ENCODE results near the gene DCLK2.

DCLK2 gene

GRCh38 chr4:150070464-150071170 lies 7.6 kb upstream of the DCLK2 start:
- DNase-seq (ENCODE audit: extremely low spot score) = peak; percentile 21
- TF ChIP-seq SUZ12 (IDR thresholded peaks at IDR 0.05) (no peak), CTBP1 (IDR thresholded peaks at IDR 0.05; ENCODE audit: borderline replicate concordance) (no peak), PKNOX1 (IDR thresholded peaks at IDR 0.05) (no peak), TARDBP (IDR thresholded peaks at IDR 0.05) (no peak), HDGF (IDR thresholded peaks at IDR 0.05; ENCODE audit: borderline replicate concordance) (no peak), ARNT (IDR thresholded peaks at IDR 0.05) (no peak), BHLHE40 (IDR thresholded peaks at IDR 0.05; ENCODE audit: borderline replicate concordance) (no peak), FOXA1 (IDR thresholded peaks at IDR 0.05) (no peak), NFRKB (IDR thresholded peaks at IDR 0.05) (no peak), ELF4 (IDR thresholded peaks at IDR 0.05) (no peak), LEF1 (IDR thresholded peaks at IDR 0.05; ENCODE audit: borderline replicate concordance) (no peak), FOXK2 (IDR thresholded peaks at IDR 0.05) (no peak), L3MBTL2 (conservative IDR thresholded peaks at IDR 0.05) (no peak), SP1 (IDR thresholded peaks at IDR 0.05) (no peak), FOXM1 (IDR thresholded peaks at IDR 0.05; ENCODE audit: borderline replicate concordance) (no peak), ZNF384 (IDR thresholded peaks at IDR 0.05) (no peak)
- ChIA-PET CTCF (no interaction called here), POLR2A (no interaction called here)

- TF ChIP-seq BHLHE40 (IDR thresholded peaks at IDR 0.05; ENCODE audit: borderline replicate concordance) (no peak), ARNT (IDR thresholded peaks at IDR 0.05) (no peak), L3MBTL2 (conservative IDR thresholded peaks at IDR 0.05) (no peak), FOXA1 (IDR thresholded peaks at IDR 0.05) (no peak), HDGF (IDR thresholded peaks at IDR 0.05; ENCODE audit: borderline replicate concordance) (no peak), FOXM1 (IDR thresholded peaks at IDR 0.05; ENCODE audit: borderline replicate concordance) (no peak), TARDBP (IDR thresholded peaks at IDR 0.05) (no peak), ZNF384 (IDR thresholded peaks at IDR 0.05) (no peak), SUZ12 (IDR thresholded peaks at IDR 0.05) (no peak), FOXK2 (IDR thresholded peaks at IDR 0.05) (no peak), ELF4 (IDR thresholded peaks at IDR 0.05) (no peak), CTBP1 (IDR thresholded peaks at IDR 0.05; ENCODE audit: borderline replicate concordance) (no peak), NFRKB (IDR thresholded peaks at IDR 0.05) (no peak), SP1 (IDR thresholded peaks at IDR 0.05) (no peak), PKNOX1 (IDR thresholded peaks at IDR 0.05) (no peak), LEF1 (IDR thresholded peaks at IDR 0.05; ENCODE audit: borderline replicate concordance) (no peak)
- DNase-seq (ENCODE audit: extremely low spot score) = no peak
- ChIA-PET CTCF (no interaction called here), POLR2A (no interaction called here)
These were observed 5.8 kb upstream of the DCLK2 start for GRCh38 chr4:150072471-150072870.

GRCh38 chr4:150072906-150073714 lies 5.1 kb upstream of the DCLK2 start:
- ChIA-PET CTCF (no interaction called here), POLR2A (no interaction called here)
- DNase-seq (ENCODE audit: extremely low spot score) = no peak
- TF ChIP-seq HDGF (IDR thresholded peaks at IDR 0.05; ENCODE audit: borderline replicate concordance) (no peak), ZNF384 (IDR thresholded peaks at IDR 0.05) (no peak), NFRKB (IDR thresholded peaks at IDR 0.05) (no peak), TARDBP (IDR thresholded peaks at IDR 0.05) (no peak), L3MBTL2 (conservative IDR thresholded peaks at IDR 0.05) (no peak), SUZ12 (IDR thresholded peaks at IDR 0.05) (no peak), CTBP1 (IDR thresholded peaks at IDR 0.05; ENCODE audit: borderline replicate concordance) (no peak), PKNOX1 (IDR thresholded peaks at IDR 0.05) (no peak), ELF4 (IDR thresholded peaks at IDR 0.05) (no peak), LEF1 (IDR thresholded peaks at IDR 0.05; ENCODE audit: borderline replicate concordance) (no peak), FOXK2 (IDR thresholded peaks at IDR 0.05) (no peak), FOXA1 (IDR thresholded peaks at IDR 0.05) (no peak)

GRCh38 chr4:150074064-150074463 lies 4.2 kb upstream of the DCLK2 start:
- no peak for TF ChIP-seq FOXM1 (IDR thresholded peaks at IDR 0.05; ENCODE audit: borderline replicate concordance)
- TF ChIP-seq HDGF (IDR thresholded peaks at IDR 0.05; ENCODE audit: borderline replicate concordance) = no peak
- no peak for TF ChIP-seq FOXK2 (IDR thresholded peaks at IDR 0.05)
- TF ChIP-seq PKNOX1 (IDR thresholded peaks at IDR 0.05) = no peak
- no peak for TF ChIP-seq ARNT (IDR thresholded peaks at IDR 0.05)
- TF ChIP-seq ZNF384 (IDR thresholded peaks at IDR 0.05) = no peak
- TF ChIP-seq BHLHE40 (IDR thresholded peaks at IDR 0.05; ENCODE audit: borderline replicate concordance) = no peak
- no peak for TF ChIP-seq SUZ12 (IDR thresholded peaks at IDR 0.05)
- no peak for TF ChIP-seq ELF4 (IDR thresholded peaks at IDR 0.05)
- TF ChIP-seq CTBP1 (IDR thresholded peaks at IDR 0.05; ENCODE audit: borderline replicate concordance) = no peak
- TF ChIP-seq FOXA1 (IDR thresholded peaks at IDR 0.05) = no peak
- no peak for TF ChIP-seq LEF1 (IDR thresholded peaks at IDR 0.05; ENCODE audit: borderline replicate concordance)
- no peak for TF ChIP-seq NFRKB (IDR thresholded peaks at IDR 0.05)
- no peak for TF ChIP-seq TARDBP (IDR thresholded peaks at IDR 0.05)
- no peak for TF ChIP-seq L3MBTL2 (conservative IDR thresholded peaks at IDR 0.05)
- CTCF ChIA-PET = no interaction called here
- no peak for DNase-seq (ENCODE audit: extremely low spot score)
- POLR2A ChIA-PET = no interaction called here

All from HEK293T (cell line).